Coronary artery (tissue), 2 donors: Measurements from ENCODE around the gene RPS15.
"Not testable (repeated sequence)": the region's sequence is repeated elsewhere in the genome, so short reads cannot be mapped to it uniquely, and the experiment has no call there.

ENCODE experiments used
- DNase-seq: peaks from one replicate; pipeline ENCODE4 v3.0.0-alpha.2; 2017; ENCODE audit warnings: low spot score
- H3K27ac ChIP-seq, 2 donors: fragments of 200-600 bp; sonication (generic); one replicate each; pipeline ENCODE4 v1.5.1; 2016 to 2019
- H3K4me3 ChIP-seq: fragments of 200-600 bp; sonication (generic); 2 replicates; pipeline ENCODE4 v1.5.1; 2016; ENCODE audit warnings: mild to moderate bottlenecking, moderate library complexity
- CTCF ChIP-seq: fragments of 200-600 bp; sonication (generic); IDR thresholded peaks from one replicate; pipeline ENCODE4 v1.5.1; 2019; ENCODE audit warnings: antibody characterized with exemption

Gene RPS15

GRCh38 chr19:1473085-1473851 is 35.1 kb downstream of the RPS15 start:
- no peak for TF ChIP-seq CTCF
- H3K4me3 ChIP-seq = no peak overlapping the region
- no peak for DNase-seq
- no peak overlapping the region for H3K27ac ChIP-seq

GRCh38 chr19:1474011-1474764 is 36.0 kb downstream of the RPS15 start:
- no peak for TF ChIP-seq CTCF
- H3K27ac ChIP-seq = no peak overlapping the region
- DNase-seq = no peak
- H3K4me3 ChIP-seq = no peak overlapping the region

GRCh38 chr19:1474765-1475351 is 36.7 kb downstream of the RPS15 start:
- no peak for TF ChIP-seq CTCF

GRCh38 chr19:1475751-1476437 is 37.7 kb downstream of the RPS15 start:
- DNase-seq = no peak
- TF ChIP-seq CTCF = no peak

More at GRCh38 chr19:1474765-1475351, 36.7 kb downstream of the RPS15 start:
- DNase-seq = no peak
- no peak overlapping the region for H3K4me3 ChIP-seq
- no peak overlapping the region for H3K27ac ChIP-seq

GRCh38 chr19:1477056-1477455 is 38.9 kb downstream of the RPS15 start:
- not testable (repeated sequence) for H3K4me3 ChIP-seq, H3K27ac ChIP-seq, DNase-seq

More at GRCh38 chr19:1475751-1476437, 37.7 kb downstream of the RPS15 start:
- H3K27ac ChIP-seq = no peak overlapping the region
- no peak overlapping the region for H3K4me3 ChIP-seq

GRCh38 chr19:1478934-1479707 is 40.9 kb downstream of the RPS15 start, which contains the start of gene C19orf25:
C19orf25 (minus strand) TSS chr19:1479215; CDS start chr19:1478903, 312 bp downstream.
- Histone ChIP-seq H3K27ac (peak within 1 kb of the TSS; percentile 41 to 82), H3K4me3 (peak within 1 kb of the TSS; percentile 90)
- no peak for TF ChIP-seq CTCF
- DNase-seq = peak; percentile 95
